ENCODE results near the gene U2SURP.
A peak's percentile ranks its signal among the peaks of the same experiment; 100 is the strongest.
"Not testable (repeated sequence)": the region's sequence is repeated elsewhere in the genome, so short reads cannot be mapped to it uniquely, and the experiment has no call there.

The U2SURP gene

DNA sequence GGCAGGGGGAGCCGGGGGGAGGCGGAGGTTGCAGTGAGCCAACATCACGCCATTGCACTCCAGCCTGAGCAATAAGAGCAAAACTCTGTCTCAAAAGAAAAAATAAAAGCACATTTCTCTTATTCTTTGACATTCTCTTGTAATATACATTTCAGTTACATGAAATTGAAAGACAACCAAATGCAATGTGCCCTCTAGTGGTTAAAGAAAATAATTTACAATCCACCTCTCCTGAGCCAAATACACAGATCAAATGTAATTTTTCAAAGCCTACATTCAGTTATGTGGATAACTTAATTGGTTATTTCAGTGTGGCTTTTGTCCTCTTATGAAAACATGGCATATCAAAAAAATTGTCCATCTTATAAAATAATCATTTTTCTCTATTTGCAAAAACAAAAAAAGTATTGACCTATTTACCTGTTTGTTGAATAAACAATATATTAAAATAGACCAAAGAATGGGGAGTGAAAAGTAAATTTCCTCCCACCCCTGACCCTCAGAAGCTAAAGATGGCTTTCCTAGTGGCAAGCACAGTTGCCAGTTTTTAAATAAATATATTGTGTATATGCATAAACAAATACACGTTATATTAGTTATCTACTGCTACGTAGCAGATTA lies 14.2 kb upstream of the U2SURP start:
- no peak for DNase-seq (ENCODE audit: low read depth)
- H3K4me3 ChIP-seq (ENCODE audit: low read depth, low read length): no peak overlapping the region
- TF ChIP-seq, protein P1, sequence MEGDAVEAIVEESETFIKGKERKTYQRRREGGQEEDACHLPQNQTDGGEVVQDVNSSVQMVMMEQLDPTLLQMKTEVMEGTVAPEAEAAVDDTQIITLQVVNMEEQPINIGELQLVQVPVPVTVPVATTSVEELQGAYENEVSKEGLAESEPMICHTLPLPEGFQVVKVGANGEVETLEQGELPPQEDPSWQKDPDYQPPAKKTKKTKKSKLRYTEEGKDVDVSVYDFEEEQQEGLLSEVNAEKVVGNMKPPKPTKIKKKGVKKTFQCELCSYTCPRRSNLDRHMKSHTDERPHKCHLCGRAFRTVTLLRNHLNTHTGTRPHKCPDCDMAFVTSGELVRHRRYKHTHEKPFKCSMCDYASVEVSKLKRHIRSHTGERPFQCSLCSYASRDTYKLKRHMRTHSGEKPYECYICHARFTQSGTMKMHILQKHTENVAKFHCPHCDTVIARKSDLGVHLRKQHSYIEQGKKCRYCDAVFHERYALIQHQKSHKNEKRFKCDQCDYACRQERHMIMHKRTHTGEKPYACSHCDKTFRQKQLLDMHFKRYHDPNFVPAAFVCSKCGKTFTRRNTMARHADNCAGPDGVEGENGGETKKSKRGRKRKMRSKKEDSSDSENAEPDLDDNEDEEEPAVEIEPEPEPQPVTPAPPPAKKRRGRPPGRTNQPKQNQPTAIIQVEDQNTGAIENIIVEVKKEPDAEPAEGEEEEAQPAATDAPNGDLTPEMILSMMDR (IDR thresholded peaks at IDR 0.05; ENCODE audit: control insufficient read depth, extremely low read depth, insufficient read depth): peak; percentile 54

DNA sequence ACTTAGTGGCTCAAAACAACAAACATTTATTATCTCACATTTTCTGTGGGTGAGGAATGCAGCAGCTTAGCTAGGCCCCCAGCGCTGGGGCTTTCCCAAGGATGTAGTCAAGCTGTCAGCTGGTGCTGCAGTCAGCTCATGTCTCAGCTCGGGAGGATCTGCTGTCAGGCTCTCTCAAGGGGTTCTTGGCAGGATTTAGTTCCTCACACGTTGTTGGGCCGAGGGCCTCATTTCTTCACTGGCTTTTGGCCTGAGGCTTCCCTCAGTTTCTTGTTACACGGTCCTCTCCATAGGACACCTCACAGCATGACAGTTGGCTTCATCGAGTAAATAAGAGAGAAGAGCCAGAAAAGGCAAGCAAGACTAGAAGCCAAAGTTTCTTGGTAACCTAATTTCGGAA lies 13.7 kb upstream of the U2SURP start:
- no peak for DNase-seq (ENCODE audit: low read depth)
- H3K4me3 ChIP-seq (ENCODE audit: low read depth, low read length): no peak overlapping the region

DNA sequence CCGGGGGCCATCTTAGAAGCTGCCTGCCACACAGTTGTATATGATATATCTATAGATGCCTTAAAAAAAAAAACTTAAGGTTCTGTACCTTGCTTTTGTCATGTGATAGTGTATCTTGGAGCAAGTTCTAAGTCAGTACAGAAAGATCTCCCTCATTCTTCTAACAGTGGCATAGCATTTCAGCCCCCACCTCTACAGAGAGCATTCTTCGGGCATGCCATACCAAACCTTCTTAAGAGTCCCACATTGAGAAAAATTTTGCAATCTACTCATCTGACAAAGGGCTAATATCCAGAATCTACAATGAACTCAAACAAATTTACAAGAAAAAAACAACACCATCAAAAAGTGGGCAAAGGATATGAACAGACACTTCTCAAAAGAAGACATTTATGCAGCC lies 13.1 kb upstream of the U2SURP start:
- DNase-seq (ENCODE audit: low read depth); H3K4me3 ChIP-seq (ENCODE audit: low read depth, low read length): not testable (repeated sequence)

More for the DNA sequence above, 13.7 kb upstream of the U2SURP start:
- TF ChIP-seq, protein P1 (IDR thresholded peaks at IDR 0.05; ENCODE audit: control insufficient read depth, extremely low read depth, insufficient read depth): no peak

DNA sequence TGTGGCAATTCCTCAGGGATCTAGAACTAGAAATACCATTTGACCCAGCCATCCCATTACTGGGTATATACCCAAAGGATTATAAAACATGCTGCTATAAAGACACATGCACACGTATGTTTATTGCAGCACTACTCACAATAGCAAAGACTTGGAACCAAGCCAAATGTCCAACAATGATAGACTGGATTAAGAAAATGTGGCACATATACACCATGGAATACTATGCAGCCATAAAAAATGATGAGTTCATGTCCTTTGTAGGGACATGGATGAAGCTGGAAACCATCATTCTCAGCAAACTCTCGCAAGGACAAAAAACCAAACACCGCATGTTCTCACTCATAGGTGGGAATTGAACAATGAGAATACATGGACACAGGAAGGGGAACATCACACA lies 12.5 kb upstream of the U2SURP start:
- not testable (repeated sequence) for H3K4me3 ChIP-seq (ENCODE audit: low read depth, low read length); DNase-seq (ENCODE audit: low read depth)

DNA sequence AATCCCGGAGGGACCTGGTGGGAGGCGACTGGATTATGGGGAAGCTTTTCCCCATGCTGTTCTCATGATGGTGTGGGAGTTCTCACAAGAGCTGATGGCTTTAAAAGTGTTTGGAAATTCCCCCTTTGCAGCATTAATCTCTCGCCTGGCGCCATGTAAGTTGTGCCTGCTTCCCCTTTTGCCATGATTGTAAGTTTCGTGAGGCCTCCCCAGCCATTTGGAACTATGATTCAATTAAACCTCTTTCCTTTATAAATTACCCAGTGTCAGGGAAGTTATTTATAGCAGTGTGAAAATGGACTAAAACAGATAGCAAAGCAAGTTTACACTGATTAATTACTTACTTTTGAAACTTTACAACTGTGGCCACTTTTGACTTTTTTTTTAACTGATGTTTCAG lies 10.6 kb upstream of the U2SURP start:
- no peak overlapping the region for H3K4me3 ChIP-seq (ENCODE audit: low read depth, low read length)
- DNase-seq (ENCODE audit: low read depth): no peak
- TF ChIP-seq, protein P1 (IDR thresholded peaks at IDR 0.05; ENCODE audit: control insufficient read depth, extremely low read depth, insufficient read depth): no peak

DNA sequence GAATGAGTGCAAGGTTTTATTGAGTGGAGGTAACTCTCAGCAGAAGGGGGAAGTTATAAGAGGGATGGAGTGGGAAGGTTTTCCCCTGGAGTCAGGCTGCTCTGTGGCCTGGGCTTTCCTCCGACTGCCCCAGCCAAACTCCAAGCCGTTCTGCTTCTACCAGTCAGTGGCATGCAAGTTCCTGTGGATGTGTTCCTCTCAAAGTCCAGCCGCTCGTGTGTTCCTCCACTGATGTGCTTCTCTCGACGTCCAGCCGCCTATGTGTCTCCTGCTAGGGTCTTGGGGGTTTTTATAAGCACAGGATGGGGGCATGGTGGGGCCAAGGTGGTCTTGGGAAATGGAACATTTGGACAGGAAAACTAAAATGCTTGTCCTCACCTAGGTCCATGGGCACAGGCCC lies 9.0 kb upstream of the U2SURP start:
- TF ChIP-seq, protein P1 (IDR thresholded peaks at IDR 0.05; ENCODE audit: control insufficient read depth, extremely low read depth, insufficient read depth): no peak

DNA sequence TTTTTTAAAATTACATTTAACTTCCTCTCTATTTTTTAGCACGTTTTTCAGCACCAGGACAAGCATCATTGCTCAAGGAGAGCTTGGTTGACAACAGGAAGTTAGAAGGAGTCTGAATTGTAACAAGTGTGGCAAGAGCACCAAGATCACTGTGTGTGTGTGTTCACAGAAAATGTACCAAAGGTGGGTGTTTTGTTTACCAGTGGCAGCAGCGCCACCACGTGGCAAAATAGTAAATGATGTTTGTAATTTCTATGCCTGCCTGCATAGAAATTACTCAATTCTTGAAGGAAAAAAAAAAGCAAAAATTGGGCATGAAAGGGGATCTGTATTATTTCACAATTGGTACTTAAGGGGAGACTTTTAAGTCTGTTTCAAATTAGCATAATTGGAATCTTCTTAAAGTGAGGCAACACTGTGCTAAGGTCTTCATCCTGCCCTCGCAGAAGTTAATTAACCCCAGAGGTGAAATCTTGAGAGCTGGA lies 7.4 kb upstream of the U2SURP start:
- no peak overlapping the region for H3K4me3 ChIP-seq (ENCODE audit: low read depth, low read length)
- TF ChIP-seq, protein P1 (IDR thresholded peaks at IDR 0.05; ENCODE audit: control insufficient read depth, extremely low read depth, insufficient read depth): peak; percentile 78
- no peak for DNase-seq (ENCODE audit: low read depth)

More for the DNA sequence above, 9.0 kb upstream of the U2SURP start:
- no peak overlapping the region for H3K4me3 ChIP-seq (ENCODE audit: low read depth, low read length)
- no peak for DNase-seq (ENCODE audit: low read depth)

DNA sequence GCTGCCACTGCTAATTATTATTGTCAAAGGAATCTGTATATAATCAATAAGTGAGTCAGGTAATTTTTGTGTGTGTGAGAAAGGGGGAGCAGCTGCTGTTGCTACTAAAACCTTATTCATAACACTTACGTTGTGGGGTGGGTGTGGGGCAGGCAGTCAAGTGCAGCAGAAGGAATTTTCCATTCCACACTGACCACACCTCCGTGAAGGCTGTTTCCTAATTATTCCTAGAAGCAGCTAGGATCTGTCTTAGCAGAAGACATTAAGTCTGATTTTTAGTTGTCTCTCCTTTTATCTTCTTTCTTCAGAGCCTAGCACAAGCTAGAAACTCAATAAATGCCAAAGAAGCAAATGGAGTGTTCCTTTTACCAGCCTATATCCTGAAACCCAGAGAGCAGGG lies 4.0 kb upstream of the U2SURP start:
- no peak overlapping the region for H3K4me3 ChIP-seq (ENCODE audit: low read depth, low read length)
- no peak for DNase-seq (ENCODE audit: low read depth)
- TF ChIP-seq, protein P1 (IDR thresholded peaks at IDR 0.05; ENCODE audit: control insufficient read depth, extremely low read depth, insufficient read depth): no peak

Measured in LNCaP clone FGC (cell line).